Erythroblast (primary cell): ENCODE results near the gene NOP9.

Source experiments
- DNase-seq, 2 experiments: peaks; one replicate each; lab custom pipeline; 2025; lab: John Stamatoyannopoulos, UW
- GATA1 ChIP-seq: IDR thresholded peaks from 2 replicates; pipeline ENCODE4 v1.6.1; 2011; ENCODE audit warnings: low read depth, mild to moderate bottlenecking, control low read depth, low read length, moderate library complexity
- POLR2A ChIP-seq: IDR thresholded peaks from 2 replicates; pipeline ENCODE4 v1.6.1; 2011; ENCODE audit warnings: mild to moderate bottlenecking, low read length

Gene NOP9

GRCh38 chr14:24258548-24259265 is 40.9 kb upstream of the NOP9 start:
- TF ChIP-seq POLR2A (no peak), GATA1 (no peak)
- DNase-seq: no peak

GRCh38 chr14:24259282-24260025 is 40.2 kb upstream of the NOP9 start:
- TF ChIP-seq POLR2A (no peak), GATA1 (no peak)
- no peak for DNase-seq

GRCh38 chr14:24260026-24260779 is 39.4 kb upstream of the NOP9 start:
- TF ChIP-seq GATA1 (no peak), POLR2A (no peak)
- peak; percentile 41 to 54 for DNase-seq

GRCh38 chr14:24260780-24261157 is 38.9 kb upstream of the NOP9 start:
- TF ChIP-seq POLR2A: no peak
- TF ChIP-seq GATA1: no peak

DNA sequence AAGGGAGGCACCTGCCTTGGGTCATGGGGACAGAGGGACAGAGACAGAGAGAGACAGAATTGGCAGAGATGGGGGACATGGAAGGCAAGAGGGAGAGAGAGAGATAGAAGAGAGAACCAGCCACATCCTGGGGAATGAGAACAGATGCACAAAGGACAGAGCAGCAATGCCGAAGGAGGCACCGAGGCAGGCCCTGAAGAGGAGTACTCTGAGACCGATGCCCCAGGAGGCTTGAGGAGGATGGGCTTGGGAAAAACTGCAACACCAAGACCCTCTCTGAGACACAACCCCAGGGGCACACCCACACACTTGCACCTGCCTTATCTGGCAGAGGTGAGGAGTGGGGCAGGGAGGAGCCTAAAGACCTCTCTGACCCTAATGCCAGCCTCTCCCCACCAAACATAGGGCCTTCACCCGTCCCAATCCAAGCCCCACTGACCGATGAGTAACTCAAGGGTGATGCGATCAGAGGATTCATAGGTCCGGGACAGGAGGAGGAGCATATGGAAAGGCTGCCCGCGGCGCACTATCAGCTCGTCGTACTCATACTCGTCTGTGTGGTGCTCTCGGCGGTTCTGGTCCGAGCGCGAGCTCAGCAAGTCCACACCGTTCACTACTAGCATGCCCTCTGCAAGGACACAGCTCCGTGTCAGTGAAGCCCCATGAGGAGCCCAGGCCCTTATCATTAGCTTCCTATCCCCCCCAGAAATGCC is 38.2 kb upstream of the NOP9 start:
- TF ChIP-seq POLR2A (no peak), GATA1 (no peak)
- no peak for DNase-seq

More at GRCh38 chr14:24260780-24261157, 38.9 kb upstream of the NOP9 start:
- no peak for DNase-seq

DNA sequence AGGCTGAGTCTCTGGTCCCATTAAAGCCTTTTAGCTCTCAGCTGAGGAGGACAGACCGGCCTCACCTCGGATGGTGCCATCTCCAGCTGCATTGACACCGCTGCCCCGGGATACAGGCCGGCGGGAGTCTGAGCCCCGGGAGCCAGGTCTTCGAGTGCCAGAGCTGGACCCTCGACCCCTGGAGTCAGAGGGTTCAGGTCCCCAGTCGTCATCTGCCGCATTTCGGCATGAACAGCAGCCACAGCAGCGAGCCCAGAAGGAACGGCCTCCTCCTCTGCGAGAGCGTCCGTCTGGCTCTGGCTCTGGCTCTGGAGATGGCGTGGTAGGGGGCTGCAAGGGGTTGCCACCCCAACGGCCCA is 37.7 kb upstream of the NOP9 start:
- DNase-seq: no peak
- TF ChIP-seq POLR2A: no peak

GRCh38 chr14:24262821-24263733 is 36.6 kb upstream of the NOP9 start, which contains the start of gene TGM1:
Gene TGM1, minus strand, starts transcription at chr14:24263177. Its CDS starts 825 bp downstream, at chr14:24262352.
- TF ChIP-seq GATA1 (no peak), POLR2A (no peak)

GRCh38 chr14:24263848-24264247 is 35.8 kb upstream of the NOP9 start:
- DNase-seq: no peak
- no peak for TF ChIP-seq POLR2A
- no peak for TF ChIP-seq GATA1

More at GRCh38 chr14:24262821-24263733, 36.6 kb upstream of the NOP9 start, which contains the start of gene TGM1:
- peak; percentile 18 to 62 for DNase-seq

- TF ChIP-seq GATA1 (no peak), POLR2A (no peak)
- no peak for DNase-seq
Observed at GRCh38 chr14:24264298-24264697, 35.4 kb upstream of the NOP9 start.

DNA sequence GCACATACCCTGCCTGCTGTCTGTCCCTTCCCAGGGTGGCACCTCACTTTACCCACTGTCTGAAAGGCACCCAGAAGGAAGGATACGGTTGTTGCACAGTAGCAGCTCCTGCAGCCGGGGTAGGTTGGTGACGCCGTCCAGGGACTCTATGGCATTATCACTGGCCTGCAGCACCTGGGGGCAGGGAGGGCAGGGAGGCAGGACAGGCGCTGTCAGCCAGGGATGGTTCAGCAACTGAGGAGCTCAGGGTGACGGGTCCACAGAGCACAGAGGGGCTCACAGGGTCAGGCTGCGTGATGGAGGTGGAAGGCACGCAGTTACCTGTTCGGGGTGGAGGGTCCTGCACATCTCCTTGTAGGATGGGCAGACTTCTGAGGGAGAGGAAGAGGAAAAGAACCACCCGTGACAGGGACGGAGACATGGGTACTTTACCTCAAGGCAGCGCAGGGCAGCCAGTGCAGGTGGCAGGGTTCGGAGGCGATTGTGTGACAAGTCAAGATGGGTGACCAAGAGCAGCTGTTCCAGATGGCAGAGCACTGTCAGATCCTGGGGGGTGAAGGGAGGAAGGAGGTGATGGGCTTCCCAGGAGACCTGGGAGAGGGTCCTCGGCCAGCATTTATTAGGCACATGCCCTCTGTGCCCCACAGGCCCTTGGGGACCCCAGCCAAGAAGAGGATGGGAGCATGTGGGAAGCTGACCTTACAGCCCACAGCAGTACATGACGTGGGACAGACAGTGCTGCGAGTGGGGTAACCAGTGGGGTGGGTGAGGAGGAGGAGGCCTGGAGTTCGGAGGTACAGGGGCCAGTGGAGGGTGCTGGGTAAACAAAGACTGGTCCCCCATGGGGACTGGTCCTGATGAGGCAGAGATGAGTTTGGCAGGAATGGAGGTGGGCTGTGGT is 33.1 kb upstream of the NOP9 start:
- DNase-seq: no peak
- TF ChIP-seq GATA1 (no peak), POLR2A (no peak)

- no peak for DNase-seq
- no peak for TF ChIP-seq POLR2A
- TF ChIP-seq GATA1: no peak
Observed at GRCh38 chr14:24267516-24267915, 32.1 kb upstream of the NOP9 start.

GRCh38 chr14:24268225-24268624 is 31.4 kb upstream of the NOP9 start:
- TF ChIP-seq GATA1: no peak
- TF ChIP-seq POLR2A: no peak
- DNase-seq: no peak
